Endodermal cell (in vitro differentiated cells): ENCODE measurements around the gene HSPBAP1. TPM values are rescaled to one million over a fixed set of nuclear protein-coding genes. Genes with fewer than 3 reads are reported as not detected.
"Not testable (repeated sequence)": the region's sequence is repeated elsewhere in the genome, so short reads cannot be mapped to it uniquely, and the experiment has no call there.

ENCODE experiments used
- DNase-seq: peaks from one replicate; pipeline ENCODE4 v3.0.0-alpha.2; 2017
- H3K27ac ChIP-seq: 2 replicates; pipeline ENCODE4 v1.5.1; 2013; ENCODE audit warnings: mild to moderate bottlenecking, low read depth, low read length, moderate library complexity
- H3K27me3 ChIP-seq: 2 replicates; pipeline ENCODE4 v1.6.1; 2013; ENCODE audit warnings: mild to moderate bottlenecking, low read length, moderate library complexity; ENCODE audit not compliant: insufficient read depth, control insufficient read depth, poor library complexity, severe bottlenecking
- H3K36me3 ChIP-seq: 2 replicates; pipeline ENCODE4 v1.7.0; 2013; ENCODE audit warnings: mild to moderate bottlenecking, low read length, moderate library complexity; ENCODE audit not compliant: control insufficient read depth, insufficient read depth
- H3K4me1 ChIP-seq: one replicate; pipeline ENCODE4 v1.7.0; 2013; ENCODE audit warnings: low read length; ENCODE audit not compliant: control insufficient read depth, insufficient read depth
- H3K4me3 ChIP-seq: 2 replicates; pipeline ENCODE4 v1.5.1; 2013; ENCODE audit warnings: mild to moderate bottlenecking, low read length, moderate library complexity
- H3K9ac ChIP-seq: 2 replicates; pipeline ENCODE4 v1.6.1; 2013; ENCODE audit warnings: mild to moderate bottlenecking, low read length, moderate library complexity; ENCODE audit not compliant: poor library complexity, severe bottlenecking; ENCODE audit errors: extremely low read depth
- H3K9me3 ChIP-seq: 2 replicates; pipeline ENCODE4 v1.6.1; 2013; ENCODE audit warnings: mild to moderate bottlenecking, low read length, moderate library complexity; ENCODE audit not compliant: control insufficient read depth
- H3K27ac Mint-ChIP-seq: 2 replicates; pipeline ENCODE4 v1.8.0; 2020; ENCODE audit warnings: mixed read lengths
- H3K27me3 Mint-ChIP-seq: 2 replicates; pipeline ENCODE4 v1.8.0; 2021; ENCODE audit warnings: mild to moderate bottlenecking, mixed read lengths; ENCODE audit not compliant: insufficient read depth
- H3K36me3 Mint-ChIP-seq: 2 replicates; pipeline ENCODE4 v1.8.0; 2020; ENCODE audit warnings: low read depth, mixed read lengths
- H3K4me1 Mint-ChIP-seq: 2 replicates; pipeline ENCODE4 v1.8.0; 2020; ENCODE audit warnings: mixed read lengths
- H3K4me3 Mint-ChIP-seq: 2 replicates; pipeline ENCODE4 v1.8.0; 2020; ENCODE audit warnings: mild to moderate bottlenecking, moderate library complexity, mixed read lengths
- H3K9me3 Mint-ChIP-seq: 2 replicates; pipeline ENCODE4 v1.8.0; 2020; ENCODE audit warnings: mild to moderate bottlenecking, mixed read lengths
- CTCF ChIP-seq: fragments of 200-600 bp; sonication (generic); conservative IDR thresholded peaks from 2 replicates; pipeline ENCODE4 v1.5.0; 2021; ENCODE audit warnings: antibody characterized with exemption, mild to moderate bottlenecking
- WGBS, 2 experiments: methylation state at CpG; one replicate each; pipeline versions ENCODE4 v1.1.5 to v1.1.7; 2013; ENCODE audit warnings: missing lambda C conversion rate in 2 of 2, mixed read lengths in 1 of 2; ENCODE audit not compliant: insufficient coverage in 1 of 2, insufficient read length in 1 of 2; 5-methylcytosine and 5-hydroxymethylcytosine counted together
- total RNA-seq, 2 donors: library from RNA; stranded (reverse); fragmentation: NEBNext Ultra II Directional in 1 of 2; extraction: Animal tissue kit (Norgen Biotek cat#: 25700) in 1 of 2; gene quantifications; 2 replicates in 1 of 2; 3 replicates in 1 of 2; pipeline ENCODE4 v1.2.1, GENCODE V29; 2021

HSPBAP1 gene
- total RNA-seq, 2 donors from 2014 or later, result 8.8 to 9.1 TPM

- TF ChIP-seq CTCF, result no peak
- Mint-ChIP-seq H3K27me3 (no peaks in the 10 kb centered on the region), H3K27ac (no peak overlapping the region), H3K36me3 (peaks cover 13% of the 10 kb centered on the region), H3K4me3 (no peak overlapping the region), H3K4me1 (peaks cover 6% of the 10 kb centered on the region), H3K9me3 (no peaks in the 10 kb centered on the region)
- 90 to 96% methylated on average over 2 of the region's 2 CpGs for WGBS, 2 experiments
- Histone ChIP-seq H3K9me3 (no peaks in the 10 kb centered on the region), H3K4me1 (peaks cover 6% of the 10 kb centered on the region), H3K27ac (no peak overlapping the region), H3K4me3 (no peak overlapping the region), H3K27me3 (no peaks in the 10 kb centered on the region), H3K9ac (no peak overlapping the region), H3K36me3 (peaks cover 13% of the 10 kb centered on the region)
- DNase-seq, result no peak
Observed at GRCh38 chr3:122755491-122755890, 38.1 kb downstream of the HSPBAP1 start.

DNA sequence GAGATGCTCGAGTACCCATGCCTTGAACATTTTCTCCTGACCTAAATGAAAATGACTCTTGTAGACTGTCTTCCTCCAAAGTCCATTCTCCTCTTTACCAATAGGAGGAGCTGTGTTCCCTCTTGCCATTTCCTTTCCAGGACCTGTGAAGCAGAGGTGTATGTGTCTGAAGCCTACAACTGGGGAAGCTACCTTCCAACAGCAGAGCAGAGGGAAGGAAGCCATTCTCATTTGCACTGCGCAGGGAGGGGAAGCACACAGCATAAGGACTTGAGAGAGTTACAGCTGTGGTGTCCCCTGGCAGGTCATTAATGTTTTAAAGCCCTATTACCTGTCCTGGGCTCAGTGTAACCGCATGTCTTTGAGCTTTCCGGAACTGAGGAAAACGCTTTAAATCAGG lies 38.7 kb downstream of the HSPBAP1 start:
- no peaks in the 10 kb centered on the region for H3K27me3 Mint-ChIP-seq
- Histone ChIP-seq H3K9ac (no peak overlapping the region), H3K9me3 (no peaks in the 10 kb centered on the region), H3K36me3 (peaks cover 13% of the 10 kb centered on the region), H3K4me1 (peaks cover 5% of the 10 kb centered on the region), H3K27ac (no peak overlapping the region), H3K27me3 (no peaks in the 10 kb centered on the region), H3K4me3 (no peak overlapping the region)
- peaks cover 2% of the 10 kb centered on the region for H3K4me1 Mint-ChIP-seq
- H3K4me3 Mint-ChIP-seq, result no peak overlapping the region
- no peak overlapping the region for H3K27ac Mint-ChIP-seq
- no peaks in the 10 kb centered on the region for H3K9me3 Mint-ChIP-seq
- H3K36me3 Mint-ChIP-seq, result peaks cover 15% of the 10 kb centered on the region
- TF ChIP-seq CTCF, result peak; percentile 92
- 84 to 87% methylated on average over 5 of the region's 5 CpGs for WGBS, 2 experiments
- peak; percentile 76 for DNase-seq

DNA sequence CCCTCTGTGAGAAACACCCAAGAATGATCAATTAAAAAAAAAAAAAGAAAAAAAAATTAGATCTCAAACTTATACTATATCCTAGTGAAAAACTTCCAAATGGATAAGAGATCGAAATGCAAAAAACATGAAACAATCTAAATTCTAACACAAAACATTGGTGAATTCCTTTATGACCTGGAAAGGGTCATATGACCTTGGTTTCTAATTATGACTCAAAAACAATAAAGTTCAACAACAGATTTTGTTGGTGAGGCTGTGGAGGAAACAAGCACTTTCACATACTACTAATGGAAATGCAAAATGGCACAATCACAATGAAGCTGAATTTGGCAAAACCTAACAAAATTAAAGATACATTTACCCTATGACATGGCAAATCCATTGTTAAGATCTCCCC lies 45.3 kb downstream of the HSPBAP1 start:
- H3K27me3 ChIP-seq, result no peaks in the 10 kb centered on the region
- H3K9ac ChIP-seq, result no peak overlapping the region
- no peak for TF ChIP-seq CTCF
- 100% methylated on average over 1 of the region's 1 CpG; no CpG with 5 or more reads in 1 of the 2 experiments for WGBS, 2 experiments
- Mint-ChIP-seq H3K27ac (no peak overlapping the region), H3K9me3 (peaks cover 26% of the 10 kb centered on the region), H3K36me3 (peaks cover 41% of the 10 kb centered on the region), H3K27me3 (no peaks in the 10 kb centered on the region), H3K4me3 (no peak overlapping the region), H3K4me1 (no peaks in the 10 kb centered on the region)
- no peak overlapping the region for H3K27ac ChIP-seq
- no peak for DNase-seq
- peaks cover 19% of the 10 kb centered on the region for H3K36me3 ChIP-seq
- H3K4me1 ChIP-seq, result no peaks in the 10 kb centered on the region
- H3K4me3 ChIP-seq, result no peak overlapping the region
- H3K9me3 ChIP-seq, result peaks cover 18% of the 10 kb centered on the region

DNA sequence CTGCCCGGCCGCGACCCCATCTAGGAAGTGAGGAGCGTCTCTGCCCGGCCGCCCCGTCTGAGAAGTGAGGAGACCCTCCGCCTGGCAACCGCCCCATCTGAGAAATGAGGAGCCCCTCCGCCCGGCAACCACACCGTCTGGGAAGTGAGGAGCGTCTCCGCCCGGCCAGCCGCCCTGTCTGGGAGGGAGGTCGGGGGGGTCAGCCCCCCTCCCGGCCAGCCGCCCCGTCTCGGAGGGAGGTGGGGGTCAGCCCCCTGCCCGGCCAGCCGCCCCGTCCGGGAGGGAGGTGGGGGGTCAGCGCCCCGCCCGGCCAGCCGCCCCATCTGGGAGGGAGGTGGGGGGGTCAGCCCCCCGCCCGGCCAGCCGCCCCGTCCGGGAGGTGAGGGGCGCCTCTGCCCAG lies 46.3 kb downstream of the HSPBAP1 start:
- H3K4me1 ChIP-seq, H3K27me3 ChIP-seq, H3K27ac ChIP-seq, DNase-seq, H3K27ac Mint-ChIP-seq, H3K4me1 Mint-ChIP-seq, H3K4me3 Mint-ChIP-seq, H3K4me3 ChIP-seq, H3K9ac ChIP-seq, H3K27me3 Mint-ChIP-seq: not testable (repeated sequence)
- Histone ChIP-seq H3K36me3 (peaks cover 21% of the 10 kb centered on the region), H3K9me3 (peaks cover 18% of the 10 kb centered on the region)
- Mint-ChIP-seq H3K9me3 (peaks cover 26% of the 10 kb centered on the region), H3K36me3 (peaks cover 49% of the 10 kb centered on the region)
- 94% methylated on average over 10 of the region's 35 CpGs; no CpG with 5 or more reads in 1 of the 2 experiments for WGBS, 2 experiments
